HL-60/S4 treated with phorbol 12-myristate 13-acetate at 8.2 ng/mL for 4 days and 3 days (cell line): ENCODE results near the gene TECTA.

Source experiments
- in situ Hi-C: fragments of 300-500 bp; cut with MboI; formaldehyde crosslinking; loops from 2 replicates; pipeline ENCODE4 v1.15.0; 2022; ENCODE audit warnings: low sequenced_read_pairs

The TECTA gene, protein sequence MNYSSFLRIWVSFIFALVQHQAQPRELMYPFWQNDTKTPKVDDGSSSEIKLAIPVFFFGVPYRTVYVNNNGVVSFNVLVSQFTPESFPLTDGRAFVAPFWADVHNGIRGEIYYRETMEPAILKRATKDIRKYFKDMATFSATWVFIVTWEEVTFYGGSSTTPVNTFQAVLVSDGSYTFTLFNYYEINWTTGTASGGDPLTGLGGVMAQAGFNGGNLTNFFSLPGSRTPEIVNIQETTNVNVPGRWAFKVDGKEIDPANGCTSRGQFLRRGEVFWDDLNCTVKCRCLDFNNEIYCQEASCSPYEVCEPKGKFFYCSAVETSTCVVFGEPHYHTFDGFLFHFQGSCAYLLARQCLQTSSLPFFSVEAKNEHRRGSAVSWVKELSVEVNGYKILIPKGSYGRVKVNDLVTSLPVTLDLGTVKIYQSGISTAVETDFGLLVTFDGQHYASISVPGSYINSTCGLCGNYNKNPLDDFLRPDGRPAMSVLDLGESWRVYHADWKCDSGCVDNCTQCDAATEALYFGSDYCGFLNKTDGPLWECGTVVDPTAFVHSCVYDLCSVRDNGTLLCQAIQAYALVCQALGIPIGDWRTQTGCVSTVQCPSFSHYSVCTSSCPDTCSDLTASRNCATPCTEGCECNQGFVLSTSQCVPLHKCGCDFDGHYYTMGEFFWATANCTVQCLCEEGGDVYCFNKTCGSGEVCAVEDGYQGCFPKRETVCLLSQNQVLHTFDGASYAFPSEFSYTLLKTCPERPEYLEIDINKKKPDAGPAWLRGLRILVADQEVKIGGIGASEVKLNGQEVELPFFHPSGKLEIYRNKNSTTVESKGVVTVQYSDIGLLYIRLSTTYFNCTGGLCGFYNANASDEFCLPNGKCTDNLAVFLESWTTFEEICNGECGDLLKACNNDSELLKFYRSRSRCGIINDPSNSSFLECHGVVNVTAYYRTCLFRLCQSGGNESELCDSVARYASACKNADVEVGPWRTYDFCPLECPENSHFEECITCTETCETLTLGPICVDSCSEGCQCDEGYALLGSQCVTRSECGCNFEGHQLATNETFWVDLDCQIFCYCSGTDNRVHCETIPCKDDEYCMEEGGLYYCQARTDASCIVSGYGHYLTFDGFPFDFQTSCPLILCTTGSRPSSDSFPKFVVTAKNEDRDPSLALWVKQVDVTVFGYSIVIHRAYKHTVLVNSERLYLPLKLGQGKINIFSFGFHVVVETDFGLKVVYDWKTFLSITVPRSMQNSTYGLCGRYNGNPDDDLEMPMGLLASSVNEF (N-terminal part only)

DNA sequence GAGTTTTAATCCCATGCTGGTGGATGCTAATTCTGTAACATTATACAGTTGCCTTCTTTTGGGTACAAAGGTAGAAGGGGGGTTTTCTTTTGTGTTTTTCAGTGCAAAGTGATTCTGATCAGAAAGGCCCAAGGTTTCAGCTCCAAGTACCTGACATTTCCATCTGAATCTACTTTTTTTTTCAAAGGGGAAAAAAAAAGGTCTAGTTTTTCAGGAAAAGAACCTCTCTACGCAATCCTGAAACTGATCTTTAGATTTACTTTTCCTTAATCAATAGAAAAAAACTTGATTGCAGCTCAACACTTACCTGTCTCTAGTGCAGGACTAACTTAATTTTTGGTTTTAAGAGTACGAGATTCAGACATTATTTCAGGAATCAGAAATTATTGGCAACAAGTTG lies at the start of gene TECTA:
TSS of gene TECTA (plus strand) at position 301 of the 400 bp plus-strand sequence. CDS start 1,423 bp downstream, outside the sequence.
- in situ Hi-C loops: no loop called here

DNA sequence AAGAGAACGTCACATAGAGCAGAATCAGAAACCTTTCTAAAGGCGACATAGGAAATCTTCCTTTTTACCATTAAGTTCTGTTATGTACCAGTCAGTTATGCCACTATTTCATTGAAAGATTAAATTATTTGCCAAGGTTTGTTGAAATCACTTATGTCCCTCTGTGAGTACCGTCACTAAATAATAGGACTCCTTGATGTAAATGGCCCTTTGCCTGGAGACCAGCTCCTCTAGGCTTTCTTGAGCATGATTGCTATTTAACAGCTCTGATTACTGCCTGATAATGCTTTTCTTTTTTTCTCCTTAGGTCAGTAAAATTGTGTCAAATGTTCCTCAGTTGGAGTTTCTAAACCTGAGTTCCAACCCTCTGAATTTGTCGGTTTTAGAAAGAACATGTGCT lies 47.8 kb upstream of the TECTA start:
- in situ Hi-C loops: no loop called here

DNA sequence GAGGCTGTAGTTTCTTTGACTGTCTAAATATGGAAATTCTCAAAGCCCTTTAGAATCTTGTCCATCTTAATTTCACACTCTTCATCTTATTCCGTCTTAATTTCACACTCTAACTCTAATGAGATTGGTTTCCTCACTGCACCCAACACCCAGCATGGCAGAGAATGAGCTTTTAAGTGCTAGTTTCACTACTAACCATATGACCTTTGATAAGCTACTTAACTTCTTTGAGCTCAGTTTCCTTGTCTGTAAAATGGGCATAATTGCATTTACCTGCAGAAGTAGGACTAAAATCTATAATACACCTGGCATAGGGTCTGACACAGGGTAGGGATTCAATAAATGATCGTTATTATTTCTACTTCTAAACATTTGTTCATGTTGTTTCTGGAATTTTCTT lies 46.8 kb upstream of the TECTA start:
- in situ Hi-C loops: no loop called here

DNA sequence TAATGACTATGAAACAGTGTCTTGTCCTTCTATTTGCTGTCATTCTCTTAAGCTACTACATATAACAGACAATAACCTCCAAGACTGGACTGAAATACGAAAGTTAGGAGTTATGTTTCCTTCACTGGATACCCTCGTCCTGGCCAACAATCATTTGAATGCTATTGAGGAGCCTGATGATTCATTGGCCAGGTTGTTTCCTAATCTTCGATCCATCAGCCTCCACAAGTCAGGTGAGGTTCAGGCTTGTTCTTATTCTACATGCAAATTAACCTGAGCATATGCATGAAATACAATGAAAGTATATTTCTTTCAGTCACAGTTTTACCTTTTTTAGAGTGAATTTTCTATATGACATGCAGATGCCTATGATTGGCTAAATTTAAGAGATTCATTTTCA lies 46.0 kb upstream of the TECTA start:
- in situ Hi-C loops: no loop called here

DNA sequence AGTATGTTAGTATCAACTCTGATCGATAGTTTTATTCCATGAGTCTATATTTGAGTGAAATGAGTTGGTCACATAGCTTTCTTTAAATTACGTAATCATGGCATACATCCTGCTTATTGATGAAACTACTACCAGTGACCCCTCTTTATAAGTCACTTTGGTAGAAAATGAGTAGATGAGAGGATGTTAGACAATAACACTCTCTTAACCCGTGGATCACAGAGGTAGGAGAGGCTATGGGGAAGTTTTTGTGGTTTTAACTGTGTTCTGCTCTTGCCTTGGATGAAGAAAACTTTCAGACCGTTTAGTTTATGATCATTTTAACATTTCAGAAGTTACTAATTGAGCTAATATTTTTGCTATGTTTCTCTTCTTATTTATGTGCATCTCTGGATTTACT lies 43.1 kb upstream of the TECTA start:
- in situ Hi-C loops: no loop called here

DNA sequence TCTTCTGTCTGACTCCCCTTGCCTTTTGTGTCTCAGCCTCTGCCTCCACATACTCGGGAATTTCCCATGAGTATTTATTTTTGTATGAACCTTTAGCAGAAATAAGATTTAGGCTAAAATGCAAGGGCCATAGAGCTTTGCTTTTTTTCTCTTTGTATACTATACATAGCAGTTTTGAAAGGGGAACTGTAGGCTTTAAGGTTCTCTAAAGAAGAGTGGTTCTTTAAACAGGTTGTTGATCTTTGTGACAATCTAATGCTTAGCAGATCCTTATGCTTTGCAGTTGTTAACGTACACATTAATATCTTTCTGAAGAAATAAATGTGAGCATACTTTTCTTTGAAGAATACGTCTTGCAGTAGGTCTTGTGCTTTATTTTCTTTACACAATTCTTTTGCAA lies 42.1 kb upstream of the TECTA start:
- in situ Hi-C loops: no loop called here

DNA sequence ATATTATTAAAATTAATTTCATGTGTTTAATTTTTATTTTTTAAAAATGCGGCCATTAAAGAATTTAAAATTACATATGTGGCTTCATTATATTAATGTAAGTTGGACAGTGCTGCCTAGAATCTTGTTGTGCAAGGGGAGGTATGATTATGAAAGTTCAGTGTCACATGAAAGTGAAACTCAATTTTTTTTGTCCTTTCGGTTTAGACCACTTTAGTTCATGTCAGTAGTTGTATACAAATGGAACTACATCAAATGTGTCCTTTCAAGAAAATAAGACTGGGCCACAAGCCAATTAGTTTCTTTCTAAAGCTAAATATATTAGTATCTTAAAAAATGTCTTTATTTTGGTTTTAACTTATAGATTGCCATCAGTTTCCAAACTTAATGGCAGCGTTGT lies 41.4 kb upstream of the TECTA start:
- in situ Hi-C loops: no loop called here

DNA sequence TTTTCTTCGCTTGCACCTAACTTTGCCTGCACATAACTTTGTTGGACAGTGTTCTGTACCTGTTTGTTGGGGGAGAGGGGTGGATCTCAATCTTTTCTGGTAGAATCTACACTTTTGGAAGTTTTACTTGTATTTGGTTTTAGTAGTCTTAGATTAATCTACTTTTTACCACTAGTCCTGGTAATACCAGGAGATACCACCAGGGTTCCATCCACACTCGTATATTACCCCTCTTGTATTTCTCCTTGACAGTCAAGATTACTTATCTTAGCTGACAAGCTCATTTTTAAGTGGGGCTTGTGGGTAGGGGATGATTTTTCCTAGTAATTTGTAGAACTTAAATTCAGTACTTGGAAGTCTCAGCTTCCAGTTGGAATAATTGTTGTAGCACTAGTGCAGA lies 37.3 kb upstream of the TECTA start:
- in situ Hi-C loops: no loop called here

DNA sequence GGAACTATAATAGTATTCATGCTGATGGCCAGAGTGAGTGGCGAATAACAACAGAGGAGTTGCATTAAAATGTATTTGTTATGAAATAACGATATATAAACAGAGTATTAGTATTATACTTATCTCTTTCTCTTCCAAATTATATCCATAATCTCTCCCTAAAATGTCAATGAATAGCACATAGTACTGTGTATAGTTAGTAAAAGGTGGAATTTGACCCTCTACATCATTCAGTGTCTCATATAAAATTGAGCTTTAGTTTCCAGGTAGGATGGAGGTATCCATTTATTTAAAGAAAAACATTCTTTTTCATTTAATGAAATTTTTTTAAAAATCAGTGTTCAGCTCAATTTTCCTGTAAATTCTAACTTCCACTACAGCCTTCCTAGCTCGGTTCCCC lies 34.4 kb upstream of the TECTA start:
- in situ Hi-C loops: no loop called here

DNA sequence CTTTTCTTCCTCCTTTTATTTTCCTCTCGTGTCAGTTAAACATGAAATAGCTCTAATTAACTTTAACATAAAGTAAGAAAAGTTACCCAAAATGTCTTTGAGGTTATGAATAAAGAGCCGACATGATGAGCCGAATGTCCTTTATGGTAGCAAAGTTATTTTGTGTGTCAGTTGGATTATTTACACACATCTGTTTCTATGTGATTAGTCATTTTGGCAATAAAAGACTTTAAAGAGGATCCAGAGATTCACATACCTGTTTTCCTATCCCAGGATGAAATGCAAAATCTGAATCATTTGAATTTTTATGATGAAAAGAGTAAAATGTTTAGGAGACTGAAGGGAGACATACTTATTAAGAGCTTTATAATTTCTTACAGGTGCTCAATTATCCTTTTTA lies 34.0 kb upstream of the TECTA start:
- in situ Hi-C loops: no loop called here

DNA sequence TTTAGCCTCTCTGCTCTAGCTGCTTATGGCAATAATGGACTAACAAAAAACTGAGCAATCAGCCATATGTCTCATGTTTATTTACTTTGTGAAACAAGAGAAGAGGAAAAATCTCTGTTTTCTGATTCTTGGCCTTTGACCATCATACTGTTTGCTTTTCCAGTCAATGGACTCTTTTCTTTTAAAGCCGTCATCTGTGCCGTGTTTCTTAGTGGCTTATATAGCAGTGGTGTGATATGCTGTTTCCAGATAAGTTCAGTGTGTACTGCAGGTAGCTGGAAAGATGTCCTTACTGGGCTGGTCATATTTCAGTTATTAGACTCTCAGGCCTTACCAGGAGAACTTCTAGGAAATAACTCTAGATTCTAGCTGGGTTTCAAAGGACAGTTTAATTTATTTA lies 33.6 kb upstream of the TECTA start:
- in situ Hi-C loops: no loop called here

DNA sequence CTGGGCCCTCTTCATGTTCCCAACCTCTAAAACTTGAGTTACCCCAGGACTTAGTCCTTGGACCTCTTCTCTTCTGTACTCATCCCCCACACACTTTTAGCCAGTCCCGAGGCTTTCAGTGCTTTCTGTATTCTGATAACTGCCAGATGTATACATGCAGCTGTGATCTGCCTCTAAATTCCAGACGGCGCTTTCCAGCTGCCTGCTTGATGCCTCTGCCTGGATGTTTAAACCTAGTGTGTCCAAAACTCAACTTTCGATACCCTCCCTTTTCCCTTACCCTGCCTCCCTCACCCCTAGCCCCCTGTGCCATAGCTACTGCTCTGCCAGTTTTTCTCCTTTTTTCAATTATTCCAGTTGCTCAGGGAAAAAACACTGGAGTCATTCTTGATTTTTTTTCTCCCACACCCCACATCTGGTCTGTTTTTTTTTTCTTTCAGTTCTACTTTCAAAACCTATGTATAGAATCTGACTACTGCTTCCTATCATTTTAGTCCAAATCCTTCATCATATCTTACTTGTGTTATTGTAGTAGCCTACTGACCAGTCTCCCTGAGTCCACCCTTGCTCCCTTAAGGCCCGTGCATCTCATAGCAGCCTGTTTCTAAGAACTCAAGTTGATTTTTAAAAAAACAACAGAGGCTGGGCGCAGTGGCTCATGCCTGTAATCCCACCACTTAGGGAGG lies 32.9 kb upstream of the TECTA start:
- in situ Hi-C loops: no loop called here

DNA sequence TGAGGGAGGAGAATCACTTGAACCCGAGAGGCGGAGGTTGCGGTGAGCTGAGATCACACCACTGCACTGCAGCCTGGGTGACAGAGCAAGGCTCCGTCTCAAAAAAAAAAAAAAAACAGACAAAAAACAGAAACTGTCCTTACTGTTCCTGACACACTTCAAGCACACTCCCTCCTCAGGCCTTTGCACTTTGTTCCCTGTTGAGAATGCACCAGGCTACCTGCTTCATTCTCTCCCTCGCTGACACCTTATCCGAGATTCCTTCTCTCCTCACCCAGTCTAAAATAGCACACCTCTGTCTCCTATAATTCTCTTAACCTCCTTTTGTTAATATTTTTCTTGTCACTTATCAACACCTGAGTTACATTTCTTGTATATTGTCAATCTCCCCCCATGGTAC lies 32.3 kb upstream of the TECTA start:
- in situ Hi-C loops: no loop called here

DNA sequence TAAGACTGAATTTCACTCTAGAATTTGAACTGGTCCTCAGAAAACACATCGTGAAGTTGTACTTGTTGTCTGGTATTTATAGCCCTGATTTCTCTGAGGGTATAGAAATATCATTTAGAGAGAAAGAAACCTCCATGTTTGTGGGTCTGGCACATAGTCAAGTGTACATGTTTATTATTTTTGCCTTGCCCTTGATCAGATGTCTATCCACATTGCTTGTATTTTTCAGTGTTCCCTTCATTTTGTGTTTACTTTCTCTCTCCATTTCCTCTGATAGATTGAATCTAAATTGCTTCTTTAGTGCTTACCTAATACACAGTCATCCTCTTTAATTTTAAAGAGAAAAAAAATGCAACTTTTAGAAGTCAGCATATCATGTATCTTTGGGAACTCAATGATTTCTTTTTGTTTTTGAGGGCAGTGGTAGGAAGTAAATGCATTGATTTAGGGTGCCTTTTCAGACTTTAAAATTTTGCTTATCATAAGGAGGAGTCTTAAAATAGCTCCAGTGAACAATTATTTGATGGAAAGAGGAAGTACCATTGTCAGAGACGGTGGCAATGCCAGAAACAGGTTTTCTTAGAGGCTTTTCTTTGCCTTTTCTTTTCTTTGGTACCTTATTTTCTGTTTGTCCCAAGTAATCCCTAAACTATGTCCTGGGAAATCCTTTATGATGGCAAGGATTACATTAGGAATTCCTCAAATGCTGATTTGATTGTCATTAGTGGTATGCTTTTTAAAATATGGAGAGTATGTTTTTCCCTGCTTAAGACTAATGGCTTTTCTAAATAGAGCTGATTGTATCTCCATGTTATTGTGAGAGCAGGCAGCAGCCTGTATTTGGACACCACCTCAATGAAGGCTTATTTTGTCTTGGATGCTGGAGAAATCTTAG lies 29.8 kb upstream of the TECTA start:
- in situ Hi-C loops: no loop called here

DNA sequence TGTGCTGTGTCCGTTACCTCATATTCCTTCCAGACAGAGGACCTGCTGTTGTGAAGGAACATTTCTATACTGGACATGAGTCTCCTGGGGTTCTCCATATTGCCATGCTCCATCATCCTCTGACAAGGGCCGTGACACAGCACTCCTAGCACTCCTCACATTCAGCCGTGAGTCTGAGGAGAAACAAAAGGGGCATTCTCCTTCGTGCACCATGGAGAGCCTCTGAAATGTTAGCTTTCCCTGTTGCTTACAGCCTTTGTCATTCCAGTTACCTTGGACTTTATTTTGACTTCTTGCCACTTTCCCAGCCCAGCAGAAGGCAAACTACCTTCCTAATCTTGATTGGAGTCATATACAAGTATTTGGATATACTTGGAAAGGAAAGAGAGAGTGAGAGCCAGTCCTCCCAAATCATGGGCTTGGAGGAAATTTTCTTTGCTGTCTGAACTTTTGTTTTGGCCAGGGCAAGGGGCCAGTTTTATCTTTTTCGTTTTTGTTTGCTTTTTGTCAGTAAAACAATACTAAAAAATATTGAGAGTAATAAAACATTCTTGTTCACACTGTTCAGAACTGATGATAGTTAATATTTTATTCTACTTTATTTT lies 29.1 kb upstream of the TECTA start:
- in situ Hi-C loops: no loop called here

DNA sequence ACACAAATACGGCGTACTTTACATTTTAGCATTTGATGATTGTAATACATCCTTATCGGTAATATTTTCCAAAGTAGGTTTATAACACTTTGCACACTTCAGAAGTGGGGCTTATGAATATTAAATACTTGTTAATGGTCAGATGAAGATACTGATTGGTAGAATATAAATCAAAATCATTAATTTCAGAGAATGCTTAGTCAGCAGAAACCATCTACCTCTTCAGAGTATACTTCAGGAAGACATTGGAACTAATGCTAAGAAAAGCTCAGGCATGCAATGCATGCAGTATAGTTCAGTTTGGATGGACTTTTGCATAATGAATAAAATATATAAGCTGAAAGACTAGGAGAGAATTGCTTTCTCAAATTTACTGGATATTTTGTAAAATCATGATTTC lies 19.7 kb upstream of the TECTA start:
- in situ Hi-C loops: no loop called here

DNA sequence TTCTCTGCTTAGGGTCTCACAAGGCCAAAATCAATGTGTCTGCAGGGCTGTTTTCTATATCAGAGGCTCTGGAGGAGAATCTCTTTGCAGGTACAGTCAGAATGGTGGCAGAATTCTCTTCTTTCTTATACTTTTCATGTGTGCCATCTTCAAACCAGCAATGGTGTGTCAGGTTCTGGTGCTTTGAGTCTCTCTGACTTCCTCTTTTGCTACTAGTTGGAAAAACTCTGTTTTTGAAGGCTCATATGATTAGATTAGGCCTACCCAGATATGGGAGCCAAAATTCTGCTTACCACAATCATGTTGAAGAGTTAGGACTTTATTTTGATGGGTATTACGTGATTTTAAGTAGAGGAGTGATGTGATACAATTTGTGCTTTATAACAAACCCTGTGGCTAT lies 18.8 kb upstream of the TECTA start:
- in situ Hi-C loops: no loop called here

DNA sequence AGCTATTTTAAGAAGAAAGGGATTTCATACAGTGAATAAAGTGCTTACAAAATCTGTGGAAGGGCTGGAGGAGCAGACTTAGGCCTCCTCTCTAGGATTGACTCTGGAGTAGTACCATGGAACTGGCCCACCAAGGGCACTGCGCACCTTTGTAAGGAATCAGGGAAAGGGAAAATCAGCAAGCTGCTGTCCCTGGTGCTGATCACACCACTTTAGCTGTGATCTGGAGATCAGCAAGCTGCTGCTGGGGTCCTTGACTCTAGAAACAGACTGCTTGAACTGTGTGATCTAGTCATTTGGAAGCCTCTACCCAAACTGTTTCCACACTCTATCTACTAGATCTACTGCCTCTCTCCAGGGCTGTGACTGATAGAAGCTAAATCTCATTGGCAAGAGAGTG lies 18.4 kb upstream of the TECTA start:
- in situ Hi-C loops: no loop called here

DNA sequence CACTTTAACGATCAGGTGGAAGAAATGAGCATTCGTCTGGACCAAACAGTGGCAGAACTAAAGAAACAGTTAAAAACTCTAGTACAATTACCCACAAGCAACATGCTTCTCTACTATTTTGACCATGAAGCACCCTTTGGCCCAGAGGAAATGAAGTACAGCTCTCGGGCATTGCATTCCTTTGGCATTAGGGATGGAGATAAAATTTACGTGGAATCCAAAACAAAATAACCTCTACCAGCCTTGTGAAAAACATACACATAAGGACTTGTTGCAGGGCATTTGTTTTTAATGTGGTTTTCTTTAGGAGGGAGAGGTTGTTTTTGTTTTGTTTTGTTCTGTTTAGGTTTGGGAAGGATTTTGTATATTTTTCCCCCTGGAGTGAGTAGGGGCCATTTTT lies 14.2 kb upstream of the TECTA start:
- in situ Hi-C loops: no loop called here
